Stimulated activated CD8-positive, alpha-beta memory T cell treated with anti-CD3 and anti-CD28 coated beads, Interleukin-2, amount 100 ng/mL, for 48 hours (primary cell): ENCODE data around the gene ABHD12.
"Not testable (repeated sequence)": the region's sequence is repeated elsewhere in the genome, so short reads cannot be mapped to it uniquely, and the experiment has no call there.

Source experiments
- DNase-seq, 2 donors: peaks; one replicate each; pipeline ENCODE4 v3.0.0-alpha.2; 2020; ENCODE audit warnings: low read depth in 2 of 2

ABHD12 gene

DNA sequence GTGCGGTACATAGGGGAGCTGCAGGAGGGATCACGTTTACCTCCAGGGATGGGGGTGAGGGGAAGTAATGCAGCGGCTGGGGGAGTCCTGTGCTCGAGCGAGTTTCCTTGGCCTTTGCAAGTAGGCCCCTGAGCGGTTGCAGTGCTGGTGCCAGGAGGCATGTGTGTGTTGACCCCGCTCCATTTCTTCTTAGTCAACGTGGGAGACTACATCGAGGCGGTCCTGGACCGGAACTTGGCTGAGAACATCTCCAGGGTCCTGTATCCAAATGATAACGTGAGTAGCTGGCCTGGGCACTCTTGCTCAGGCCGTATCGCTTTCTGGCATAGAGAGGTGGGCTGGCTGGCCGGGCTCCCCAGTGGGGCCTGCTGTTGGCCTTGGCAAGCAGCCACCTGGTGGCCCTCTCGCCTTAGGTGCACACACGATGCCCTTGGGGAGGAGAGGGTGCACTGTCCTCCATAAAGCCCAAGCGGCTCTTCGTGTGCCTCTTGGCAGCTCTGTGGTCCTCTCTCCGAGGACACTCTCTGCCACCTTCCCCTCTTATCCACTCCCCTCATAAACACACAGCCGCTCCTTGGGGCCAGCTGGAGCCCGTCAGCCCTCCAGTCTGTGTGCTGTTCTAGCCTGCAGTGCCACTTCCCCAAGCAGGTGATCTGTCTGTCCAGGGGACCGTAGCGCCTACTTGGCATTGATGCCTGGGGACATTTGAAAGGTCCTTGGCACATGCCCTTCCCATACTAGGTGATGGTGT, 113.4 kb downstream of the ABHD12 start:
- no peak for DNase-seq

DNA sequence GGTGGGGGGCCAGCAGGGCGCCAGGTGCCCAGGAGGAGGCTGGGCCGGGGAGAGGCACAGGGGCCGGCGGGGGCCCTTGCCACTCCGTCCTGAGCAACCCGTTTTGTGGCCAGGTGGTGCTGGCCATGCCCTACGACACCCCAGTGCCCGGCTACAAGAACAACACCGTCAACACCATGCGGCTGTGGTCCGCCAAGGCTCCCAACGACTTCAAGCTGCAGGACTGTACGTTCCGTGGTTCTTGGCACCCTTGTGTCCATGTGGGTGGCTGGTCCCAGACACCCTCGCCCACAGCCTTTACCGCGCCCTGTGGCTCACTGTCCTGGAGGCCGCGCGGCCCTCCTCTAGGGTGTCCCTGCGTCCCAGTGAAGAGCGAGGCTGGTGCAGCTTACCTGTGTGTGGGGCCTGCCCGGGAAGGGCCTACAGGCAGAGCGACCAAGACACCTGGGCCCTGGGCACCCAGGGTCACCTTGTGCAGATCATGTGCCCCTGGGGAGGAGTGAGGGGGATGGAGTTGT, 114.0 kb downstream of the ABHD12 start:
- DNase-seq, result no peak

DNA sequence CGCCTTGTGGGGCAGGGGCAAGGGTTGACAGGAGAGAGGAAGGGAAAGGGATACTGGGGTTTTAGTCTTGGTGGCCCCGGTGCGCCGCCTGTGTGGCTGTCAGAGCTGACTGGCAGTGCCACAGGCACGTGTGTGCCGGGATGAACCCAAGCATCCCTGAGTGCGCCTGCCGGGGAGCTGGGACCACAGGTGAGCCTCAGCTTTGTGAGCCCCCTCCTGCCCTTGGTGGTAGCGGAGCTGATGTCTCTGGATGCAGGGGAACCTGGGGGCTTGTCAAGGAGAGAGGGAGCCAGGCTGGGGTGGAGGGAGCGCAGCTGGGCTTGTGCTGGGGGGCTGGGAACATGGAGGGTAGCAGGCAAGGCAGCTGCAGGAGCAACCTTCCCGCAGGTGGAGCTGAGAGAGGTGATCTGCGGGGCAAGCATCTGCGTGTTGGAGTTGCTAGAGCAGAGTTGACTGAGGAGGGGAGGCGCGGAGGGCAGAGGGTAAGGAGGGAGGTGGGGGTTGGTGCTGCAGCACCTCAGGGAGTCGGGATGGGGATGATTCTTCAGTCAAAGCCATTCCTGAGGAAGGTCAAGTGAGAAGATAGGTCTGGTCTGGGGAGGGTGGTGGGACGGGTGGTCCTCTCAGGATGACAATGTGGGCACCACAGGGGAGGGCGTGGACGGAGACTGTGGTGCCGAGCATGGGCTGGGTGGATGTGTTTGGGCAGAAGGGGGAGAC, 114.7 kb downstream of the ABHD12 start:
- no peak for DNase-seq

DNA sequence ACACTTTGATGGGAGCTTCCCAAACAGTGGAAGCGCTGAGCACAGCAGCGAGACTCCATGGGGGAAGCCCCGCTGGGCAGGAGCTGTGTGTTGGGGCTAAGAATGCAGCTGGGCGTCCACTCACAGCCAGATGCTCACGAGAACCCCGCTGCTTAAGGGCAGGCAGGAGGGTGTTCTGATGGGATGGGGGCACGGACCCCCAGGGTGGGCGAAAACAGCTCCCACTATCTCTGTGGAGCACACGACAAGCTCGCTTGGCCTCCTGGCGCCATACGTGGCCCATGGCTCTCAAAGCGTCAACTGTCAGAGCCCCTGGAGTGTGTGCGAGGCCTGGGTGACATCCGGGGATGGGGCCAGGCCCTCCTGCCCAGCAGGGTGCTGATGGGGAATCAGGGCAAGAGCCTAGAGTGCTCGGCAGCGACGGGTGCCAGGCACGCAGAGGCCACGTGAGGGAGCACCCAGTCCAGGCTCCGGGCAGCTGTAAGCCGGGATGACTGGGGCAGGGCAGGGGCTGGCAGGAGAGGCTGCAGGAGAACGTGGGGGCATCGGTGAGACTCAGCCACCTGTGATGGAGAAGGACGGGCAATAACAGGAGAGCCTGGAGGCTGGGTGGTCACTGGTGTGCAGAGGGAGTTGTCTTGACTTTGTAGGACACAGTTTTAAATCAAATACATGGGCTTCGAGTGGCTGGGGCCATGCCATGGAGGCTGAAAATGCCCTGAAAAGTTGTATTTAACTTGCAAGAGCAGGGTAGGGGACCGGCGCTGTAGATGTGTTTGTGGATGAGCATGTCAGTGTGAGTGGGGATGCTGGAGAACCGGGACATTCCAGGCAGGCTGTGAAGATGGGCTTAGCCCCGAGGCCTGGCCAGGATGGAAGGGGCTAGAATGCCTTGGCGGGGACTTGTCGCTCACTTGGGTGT, 115.5 kb downstream of the ABHD12 start:
- DNase-seq, result no peak

DNA sequence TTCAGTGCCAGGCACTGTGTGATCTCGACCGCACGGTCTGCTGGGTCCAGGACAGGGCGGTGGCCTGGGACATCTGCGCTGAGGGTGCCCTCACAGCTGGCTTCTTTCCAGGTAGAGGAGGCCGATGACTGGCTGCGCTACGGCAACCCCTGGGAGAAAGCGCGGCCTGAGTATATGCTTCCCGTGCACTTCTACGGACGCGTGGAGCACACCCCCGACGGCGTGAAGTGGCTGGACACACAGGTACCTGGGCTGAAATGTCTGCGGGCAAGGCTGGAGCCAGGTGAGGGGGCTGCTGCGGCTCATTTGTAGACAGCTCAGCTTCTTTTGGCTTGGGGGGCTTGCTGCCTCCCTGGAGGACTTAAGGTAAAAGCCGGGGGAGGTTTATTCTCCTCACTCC, 116.2 kb downstream of the ABHD12 start:
- no peak for DNase-seq

DNA sequence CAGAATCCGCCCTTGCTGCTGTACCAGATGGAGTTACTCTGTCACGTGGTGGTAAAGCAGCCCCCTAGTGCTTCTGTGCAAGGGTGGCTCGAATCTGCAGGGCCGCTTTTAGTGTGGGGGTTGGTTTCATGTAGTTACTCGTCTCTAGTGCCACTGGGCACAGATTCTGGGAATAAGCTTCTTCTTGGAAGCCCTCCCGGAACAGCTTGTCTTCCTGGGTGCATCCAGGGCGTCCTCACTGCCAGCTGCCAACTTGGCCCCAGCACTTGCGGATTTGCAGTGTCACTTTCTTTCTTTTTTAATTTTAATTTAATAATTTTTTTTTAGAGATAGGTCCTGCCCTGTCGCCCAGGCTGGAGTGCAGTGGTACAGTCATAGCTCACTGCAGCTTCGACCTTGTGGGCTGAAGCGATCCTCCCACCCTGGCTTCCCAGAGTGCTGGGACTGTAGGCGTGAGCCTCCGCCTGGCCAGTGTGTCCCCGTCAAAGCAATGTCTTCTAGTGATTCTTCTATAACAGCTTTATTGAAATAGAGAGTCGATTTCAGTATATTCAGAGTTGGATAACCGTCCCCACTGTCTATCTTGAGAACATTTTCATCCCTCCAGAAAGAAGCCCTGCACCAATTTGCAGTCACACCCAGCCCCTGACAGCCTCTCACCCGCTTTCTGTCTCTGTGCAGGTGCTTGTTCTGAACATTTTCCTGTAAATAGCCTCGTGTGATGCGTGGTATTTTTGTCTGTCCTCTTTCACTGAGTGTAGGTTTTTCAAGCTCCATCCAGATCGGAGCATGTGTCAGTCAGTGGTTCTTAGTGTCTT, 116.9 kb downstream of the ABHD12 start:
- no peak for DNase-seq

DNA sequence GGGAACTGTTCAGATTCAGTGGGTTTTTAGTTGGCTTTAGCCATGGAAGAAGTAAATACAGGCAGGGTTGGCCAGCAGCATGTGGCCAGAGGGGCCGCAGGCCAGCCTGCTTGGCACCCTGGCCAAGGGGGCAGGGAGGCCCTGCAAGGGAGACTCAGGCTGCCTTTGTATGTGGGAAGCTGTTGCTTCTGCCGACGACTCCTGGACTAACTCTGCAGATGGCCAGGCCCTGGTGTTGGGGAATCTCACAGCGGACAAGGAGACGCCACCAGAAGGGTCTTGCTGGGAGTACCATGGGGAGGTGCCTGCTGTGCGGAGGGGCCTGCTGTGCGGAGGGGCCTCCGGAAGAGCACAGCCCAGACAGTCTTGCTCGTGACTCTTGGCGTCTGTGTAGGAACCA, 117.6 kb downstream of the ABHD12 start:
- no peak for DNase-seq

DNA sequence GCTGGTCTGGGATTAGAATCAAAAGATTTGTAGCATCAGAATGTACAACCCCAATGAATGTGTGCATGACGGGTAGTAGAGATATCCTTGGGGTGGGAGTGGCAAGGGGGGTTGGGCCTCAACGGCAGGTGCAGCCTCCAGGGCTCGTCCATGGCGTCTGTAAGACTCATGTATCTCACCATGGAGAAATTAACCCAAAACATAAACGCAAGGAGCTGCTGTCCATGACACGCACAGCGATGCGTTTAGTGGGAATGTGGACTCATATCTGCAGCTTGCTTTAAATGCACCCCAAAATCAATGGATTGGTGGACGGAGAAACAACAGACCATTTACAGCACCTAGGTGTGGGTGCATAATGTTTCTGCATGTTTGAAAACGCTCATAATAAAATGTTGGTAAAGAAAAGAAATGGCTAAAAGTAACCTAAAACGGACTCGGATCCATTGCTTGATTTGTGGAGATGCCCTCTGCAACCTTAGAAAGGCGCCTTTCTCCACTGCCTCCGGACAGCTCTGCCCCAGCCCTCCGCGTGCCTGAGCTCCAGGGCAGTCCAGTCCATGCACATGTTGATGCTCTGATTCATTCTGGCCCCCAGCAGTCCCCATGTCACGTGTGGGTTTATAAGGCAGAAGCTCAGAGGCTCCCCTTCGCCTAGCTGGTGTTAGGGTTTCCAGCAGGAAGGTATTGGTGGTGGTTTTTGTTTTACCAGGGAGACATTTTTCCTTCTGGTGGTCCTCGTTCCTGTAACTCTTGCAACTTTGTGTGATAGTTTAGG, 118.2 kb downstream of the ABHD12 start:
- no peak for DNase-seq

DNA sequence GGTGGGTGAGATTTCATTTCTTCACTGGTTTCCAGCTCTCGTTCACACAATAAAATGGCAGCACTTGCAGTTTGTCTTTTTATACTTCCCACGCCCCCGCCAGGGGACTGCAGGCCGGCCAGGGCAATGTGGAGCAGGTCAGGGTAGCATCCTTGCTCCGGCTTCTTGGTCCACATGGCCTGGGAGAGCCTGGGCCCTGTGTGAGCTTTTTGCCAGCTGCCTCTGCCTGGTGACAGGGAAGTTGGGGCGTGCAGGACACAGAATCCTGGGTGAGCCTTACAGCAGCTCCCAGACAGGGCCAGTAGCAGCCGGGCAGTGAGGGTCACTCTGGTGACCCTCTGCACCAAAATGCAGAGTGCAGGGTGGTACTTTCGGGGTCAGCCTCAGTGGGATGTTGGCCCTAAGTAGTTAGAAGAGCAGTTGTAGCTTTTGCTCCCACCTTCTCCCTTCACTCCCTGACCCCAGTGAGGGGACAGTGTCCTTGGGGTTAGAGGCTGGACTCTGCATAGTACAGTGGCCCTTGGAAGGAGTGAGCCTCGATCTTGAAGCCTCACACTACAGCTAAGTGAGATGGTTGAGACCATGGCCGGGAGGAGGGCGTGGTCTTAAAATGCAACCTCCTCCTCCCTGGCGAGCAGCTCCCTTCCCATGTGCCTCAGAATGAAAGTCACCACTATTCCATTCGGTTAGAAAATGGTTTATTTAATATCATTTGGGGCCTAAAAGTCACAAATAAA, 119.0 kb downstream of the ABHD12 start:
- DNase-seq, result no peak

DNA sequence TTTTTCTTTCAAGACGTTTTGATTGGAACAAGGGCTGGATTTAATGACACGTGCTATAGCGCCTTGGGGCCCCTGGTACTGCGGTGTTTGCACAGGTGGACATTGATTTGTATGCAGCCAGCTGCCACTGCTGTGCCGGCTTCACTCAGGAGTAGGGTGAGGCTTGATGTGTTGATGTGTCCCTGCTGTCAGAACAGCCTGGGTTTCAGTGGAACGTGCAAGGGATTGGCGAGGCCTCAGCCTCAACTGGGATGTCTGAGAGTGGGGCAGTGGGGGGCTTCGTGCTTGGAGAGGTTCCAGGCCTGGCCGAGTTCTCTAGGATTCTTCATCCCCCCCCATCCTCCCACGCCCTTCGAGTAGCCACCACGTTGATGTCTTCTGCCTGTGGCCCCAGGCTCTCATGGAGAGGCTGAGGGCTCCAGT, 119.8 kb downstream of the ABHD12 start:
- no peak for DNase-seq

DNA sequence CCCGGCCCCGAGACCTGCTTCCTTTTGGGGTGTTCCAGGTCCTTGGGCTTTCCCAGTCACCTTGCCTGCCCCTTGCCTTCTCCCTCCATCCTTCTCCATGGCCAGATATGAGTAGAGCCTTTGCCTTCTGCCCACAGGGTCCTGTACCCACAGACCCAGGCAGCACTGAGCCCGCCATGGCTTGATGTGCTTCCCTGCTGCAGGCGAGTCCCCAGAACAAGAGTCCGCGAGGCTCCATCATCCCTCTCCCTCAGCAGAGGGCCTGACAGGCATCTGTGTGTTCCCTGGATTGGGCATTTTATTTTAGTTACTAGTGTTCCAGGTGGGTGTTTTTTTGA, 120.8 kb downstream of the ABHD12 start:
- no peak for DNase-seq

DNA sequence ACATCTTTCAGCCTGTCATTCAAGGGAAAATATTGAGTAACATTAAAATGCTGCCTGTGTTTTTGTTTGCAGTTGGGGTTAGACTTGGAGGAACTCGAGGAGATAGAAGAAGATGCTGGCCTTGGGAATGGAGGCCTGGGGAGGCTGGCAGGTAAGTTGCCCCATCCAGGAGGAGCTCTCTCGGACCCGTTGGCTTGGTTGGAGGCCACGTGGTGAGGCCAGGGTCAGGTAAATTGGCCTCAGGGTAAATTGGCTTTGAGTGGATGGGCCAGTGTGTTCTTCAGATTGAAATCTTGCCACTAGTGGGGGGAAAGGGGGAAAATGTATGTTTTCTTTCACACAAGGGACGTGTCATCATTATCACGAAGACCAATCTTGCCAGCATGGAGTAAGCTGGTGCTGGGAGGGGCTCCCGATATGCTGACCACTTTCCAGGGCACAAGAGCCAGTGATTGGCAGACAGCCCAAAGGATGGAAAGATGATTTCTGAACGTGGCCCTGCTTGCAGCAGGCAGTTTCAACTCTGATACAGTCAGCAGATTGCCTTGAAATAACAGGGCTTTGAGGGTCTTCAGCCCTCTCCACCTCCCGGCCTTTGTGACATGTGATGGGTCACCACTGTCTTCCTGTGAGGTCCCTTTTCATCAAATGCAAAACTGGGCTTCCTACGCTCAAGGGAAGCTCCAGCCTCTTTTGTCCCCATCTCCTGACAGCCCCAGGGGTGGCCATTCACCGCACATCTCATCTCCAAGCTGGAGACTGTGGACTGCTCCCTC, 121.4 kb downstream of the ABHD12 start:
- no peak for DNase-seq

DNA sequence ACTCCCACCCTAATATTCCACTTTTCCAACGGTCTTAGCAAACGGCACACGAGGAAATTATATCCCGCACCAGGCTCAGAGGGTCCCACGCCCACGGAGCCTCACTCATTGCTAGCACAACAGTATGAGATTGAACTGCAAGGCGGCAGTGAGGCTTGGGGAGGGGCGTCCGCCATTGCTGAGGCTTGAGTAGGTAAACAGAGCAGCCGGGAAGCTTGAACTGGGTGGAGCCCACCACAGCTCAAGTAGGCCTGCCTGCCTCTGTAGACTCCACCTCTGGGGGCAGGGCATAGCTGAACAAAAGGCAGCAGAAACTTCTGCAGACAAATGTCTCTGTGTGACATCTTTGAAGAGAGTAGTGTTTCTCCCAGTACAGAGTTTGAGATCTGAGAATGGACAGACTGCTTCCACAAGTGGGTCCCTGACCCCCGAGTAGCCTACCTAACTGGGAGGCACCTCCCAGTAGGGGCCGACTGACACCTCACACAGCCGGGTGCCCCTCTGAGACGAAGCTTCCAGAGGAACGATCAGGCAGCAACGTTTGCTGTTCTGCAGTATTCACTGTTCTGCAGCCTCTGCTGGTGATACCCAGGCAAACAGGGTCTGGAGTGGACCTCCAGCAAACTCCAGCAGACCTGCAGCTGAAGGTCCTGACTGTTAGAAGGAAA, 129.7 kb downstream of the ABHD12 start:
- not testable (repeated sequence) for DNase-seq

DNA sequence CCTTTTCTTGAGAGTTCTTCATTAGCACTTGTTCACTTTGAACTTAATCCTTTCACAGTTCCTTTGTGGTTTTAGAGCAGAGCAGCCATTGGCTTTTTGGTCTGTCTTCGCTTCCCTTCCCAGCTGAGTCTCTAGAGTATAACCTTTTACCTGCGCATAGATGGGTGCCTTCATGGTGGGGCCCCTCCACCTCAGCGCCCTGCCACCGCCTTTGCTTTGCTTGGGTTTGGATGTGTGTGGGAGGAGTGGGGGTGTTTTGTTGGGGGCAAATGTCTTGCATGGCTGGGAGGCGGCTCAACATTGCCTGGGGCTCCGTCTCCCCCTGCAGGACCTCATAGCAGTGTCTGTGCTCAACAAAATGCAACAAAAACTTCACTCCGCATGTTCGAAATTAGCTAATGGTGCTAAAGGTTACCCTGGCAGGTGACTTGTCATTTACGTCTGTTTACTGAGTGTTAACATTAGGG, 130.8 kb downstream of the ABHD12 start:
- no peak for DNase-seq

DNA sequence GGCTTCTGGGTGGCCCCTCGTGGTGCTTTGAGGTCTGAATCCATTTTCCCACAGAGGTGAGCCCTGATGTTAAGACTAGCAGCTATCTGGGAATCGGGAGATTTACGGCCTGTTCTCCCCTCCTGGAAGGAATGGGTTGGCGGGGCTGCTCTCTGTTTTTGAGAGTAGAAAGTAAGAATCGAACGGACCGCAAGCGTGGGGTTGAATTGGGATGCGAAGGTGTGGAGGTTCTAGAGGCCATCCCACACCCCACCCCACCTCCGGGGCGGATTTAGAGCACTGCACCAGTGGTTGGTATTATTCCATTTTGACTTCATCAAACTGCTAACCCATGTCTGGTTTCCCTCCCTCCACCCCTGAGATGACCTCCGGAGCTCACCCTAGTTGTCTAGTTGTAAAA, 131.3 kb downstream of the ABHD12 start:
- DNase-seq, result no peak

DNA sequence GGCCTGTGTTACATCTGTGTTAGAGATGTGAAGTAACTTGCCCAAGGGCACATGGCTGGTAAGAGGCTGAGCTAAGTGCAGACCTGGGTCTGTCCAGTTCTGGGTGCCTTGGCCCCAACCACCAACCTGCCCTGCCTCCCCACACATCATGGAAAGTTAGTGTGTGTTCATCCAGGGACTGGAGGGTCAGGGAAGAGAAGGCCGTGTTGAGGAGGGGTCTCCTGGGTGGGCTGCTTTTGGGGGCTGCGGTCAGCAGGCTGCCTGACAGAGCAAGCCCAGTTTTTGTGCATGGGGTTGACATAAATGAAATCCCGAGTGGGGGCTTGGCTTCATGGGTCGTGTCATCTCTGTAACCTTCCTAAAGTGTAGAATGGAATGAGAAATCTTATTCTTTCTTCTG, 131.8 kb downstream of the ABHD12 start:
- no peak for DNase-seq

DNA sequence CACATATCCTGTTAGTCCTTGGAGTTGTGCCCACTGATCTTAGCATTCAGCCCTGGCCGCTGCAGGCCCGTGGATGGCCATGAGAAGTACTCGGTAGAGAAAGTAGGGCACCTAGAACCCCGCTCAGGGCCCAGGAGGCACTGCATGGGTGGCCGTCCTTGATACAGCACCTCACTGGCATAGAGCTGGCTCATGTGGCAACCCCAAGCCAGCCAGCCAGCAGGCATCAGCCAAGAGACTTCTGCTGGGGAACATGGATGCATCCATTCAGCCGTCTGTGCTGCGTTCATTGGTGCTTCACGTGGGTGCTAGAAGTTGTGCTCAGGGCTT, 132.2 kb downstream of the ABHD12 start:
- no peak for DNase-seq

DNA sequence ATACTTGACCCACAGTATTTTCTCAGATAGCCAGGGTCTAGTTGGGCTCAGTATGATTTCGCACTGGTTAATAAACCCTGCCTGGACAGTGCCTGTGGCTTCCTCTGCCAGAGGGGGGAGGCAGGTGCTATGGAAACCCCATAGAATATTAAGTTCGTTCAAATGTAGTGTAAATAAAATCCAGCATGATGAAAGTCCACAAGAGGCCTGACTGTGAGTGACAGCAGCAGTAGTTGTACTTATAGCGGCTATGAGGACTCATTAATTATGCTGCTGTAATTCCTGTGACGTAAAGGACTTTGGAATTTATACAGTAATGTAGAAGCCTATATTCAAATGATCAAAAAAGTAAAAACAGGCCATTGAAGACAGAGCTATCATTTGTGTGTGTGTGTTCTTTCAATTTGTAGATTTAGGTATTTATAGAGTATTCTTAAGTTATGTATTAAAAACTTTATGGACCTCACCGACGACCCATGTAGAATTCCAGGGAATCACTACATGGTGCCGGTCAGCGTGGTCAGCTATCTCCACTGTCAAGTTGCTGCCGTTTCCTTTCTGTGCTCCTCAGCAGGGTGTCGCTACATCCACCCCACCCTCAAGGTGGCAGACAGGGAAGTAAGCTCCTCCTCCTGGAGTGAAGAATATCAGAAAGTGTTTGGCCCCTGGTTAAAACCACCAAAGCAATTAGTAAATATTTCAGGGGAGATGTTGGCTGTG, 132.7 kb downstream of the ABHD12 start:
- DNase-seq, result no peak
